A549 (cell line): Measurements from ENCODE around the gene STYXL1. TPM values are rescaled to one million over a fixed set of nuclear protein-coding genes. Genes with fewer than 3 reads are reported as not detected.

ENCODE experiments used
- ATAC-seq, 2 experiments: fragments of 200-7000 bp in 1 of 2; fragments of >200 bp in 1 of 2; cut with Nextera tagmentation in 1 of 2; cut with Tn5 transposase in 1 of 2; 3 replicates each; pipeline versions ENCODE4 v1.8.0 to v1.9.1; 2018 to 2020; ENCODE audit warnings: mild to moderate bottlenecking in 1 of 2, moderate library complexity in 1 of 2
- CTCF ChIA-PET: fragments of 300-600 bp; sonication (Branson Sonifier 250); formaldehyde crosslinking; extraction: SDS; loops from one replicate; lab custom pipeline; 2021; ENCODE audit warnings: antibody characterized with exemption, inconsistent platforms; lab: Yijun Ruan, JAX
- POLR2A ChIA-PET: fragments of 350-600 bp; formaldehyde crosslinking; extraction: SDS; loops from one replicate; lab custom pipeline; 2021; ENCODE audit warnings: antibody characterized with exemption, inconsistent platforms; lab: Yijun Ruan, JAX
- DNase-seq, 2 experiments: peaks; one replicate each; pipeline versions ENCODE4 v3.0.0 to v3.0.0-alpha.2; 2011 to 2016; ENCODE audit warnings: low read depth in 1 of 2, low spot score in 1 of 2
- FAIRE-seq: peaks from 2 replicates; lab custom pipeline; 2011; peaks lifted over from hg19 to GRCh38; lab: Jason Lieb, UNC
- H3K27ac ChIP-seq, 2 experiments: fragments of >200 bp; sonication (Bioruptor Twin); formaldehyde crosslinking; 3 replicates each; pipeline ENCODE4 v1.5.1; 2016 to 2017
- H3K4me1 ChIP-seq: fragments of >200 bp; sonication (Bioruptor Twin); formaldehyde crosslinking; 3 replicates; pipeline ENCODE4 v1.6.1; 2016
- H3K4me2 ChIP-seq: fragments of >200 bp; sonication (Bioruptor Twin); formaldehyde crosslinking; 3 replicates; pipeline ENCODE4 v1.6.1; 2016
- H3K4me3 ChIP-seq: fragments of >200 bp; sonication (Bioruptor Twin); formaldehyde crosslinking; 3 replicates; pipeline ENCODE4 v1.5.1; 2016
- H3K9me3 ChIP-seq: fragments of >200 bp; sonication (Bioruptor Twin); formaldehyde crosslinking; 3 replicates; pipeline ENCODE4 v1.6.1; 2016
- CBX8 ChIP-seq: fragments of 200-600 bp; sonication (generic); IDR thresholded peaks from 2 replicates; pipeline ENCODE4 v1.6.1; 2016
- CHD2 ChIP-seq: fragments of 150-350 bp; IDR thresholded peaks from 2 replicates; pipeline ENCODE4 v1.6.1; 2014; ENCODE audit warnings: low read length; ENCODE audit not compliant: partially characterized antibody
- EHF ChIP-seq: fragments of 250-450 bp; sonication (Bioruptor Pico); IDR thresholded peaks from 2 replicates; pipeline ENCODE4 v1.5.0; 2020; ENCODE audit warnings: mild to moderate bottlenecking
- EHMT2 ChIP-seq: fragments of 200-600 bp; sonication (generic); IDR thresholded peaks from 2 replicates; pipeline ENCODE4 v1.6.1; 2016; ENCODE audit warnings: antibody characterized with exemption, low read depth, mild to moderate bottlenecking, moderate library complexity
- FOSL2 ChIP-seq, 2 experiments: fragments of 450-650 bp in 1 of 2; fragments of >200 bp in 1 of 2; sonication (Bioruptor Twin) in 1 of 2; formaldehyde crosslinking; IDR thresholded peaks; 2 replicates each; pipeline versions ENCODE4 v1.5.0 to v1.6.1; 2016 to 2020; ENCODE audit warnings: mild to moderate bottlenecking in 1 of 2, moderate library complexity in 1 of 2
- FOXS1 ChIP-seq: fragments of 250-450 bp; sonication (Bioruptor Pico); IDR thresholded peaks from 2 replicates; pipeline ENCODE4 v1.5.0; 2020; ENCODE audit warnings: mild to moderate bottlenecking, moderate library complexity
- HEYL ChIP-seq: fragments of 250-450 bp; sonication (Bioruptor Pico); IDR thresholded peaks from 2 replicates; pipeline ENCODE4 v1.8.0; 2021; ENCODE audit warnings: mild to moderate bottlenecking, moderate library complexity
- HOXA7 ChIP-seq: fragments of 250-450 bp; sonication (Bioruptor Pico); IDR thresholded peaks from 2 replicates; pipeline ENCODE4 v1.5.0; 2020; ENCODE audit warnings: mild to moderate bottlenecking, moderate library complexity
- HOXB13 ChIP-seq: fragments of 250-450 bp; sonication (Bioruptor Pico); IDR thresholded peaks from 2 replicates; pipeline ENCODE4 v1.5.0; 2020; ENCODE audit warnings: low read depth, mild to moderate bottlenecking, moderate library complexity
- HOXB5 ChIP-seq: fragments of 250-450 bp; sonication (Bioruptor Pico); IDR thresholded peaks from 2 replicates; pipeline ENCODE4 v1.5.0; 2020; ENCODE audit warnings: mild to moderate bottlenecking, moderate library complexity
- KDM5A ChIP-seq: fragments of 200-600 bp; sonication (generic); IDR thresholded peaks from 2 replicates; pipeline ENCODE4 v1.6.1; 2016; ENCODE audit warnings: antibody characterized with exemption, mild to moderate bottlenecking
- MYC ChIP-seq: IDR thresholded peaks from 2 replicates; pipeline ENCODE4 v1.6.1; 2012; ENCODE audit warnings: mild to moderate bottlenecking, inconsistent platforms, low read length, improper control_type of control experiment, borderline replicate concordance
- NR3C1 ChIP-seq: fragments of >200 bp; sonication (Bioruptor Twin); formaldehyde crosslinking; IDR thresholded peaks from 3 replicates; pipeline ENCODE4 v1.6.1; 2017
- PHF8 ChIP-seq: fragments of 200-600 bp; sonication (generic); IDR thresholded peaks from 2 replicates; pipeline ENCODE4 v1.6.1; 2016; ENCODE audit warnings: low read depth, mild to moderate bottlenecking, antibody characterized with exemption, moderate library complexity, borderline replicate concordance
- RAD21 ChIP-seq, 2 experiments: fragments of >200 bp in 1 of 2; sonication (Bioruptor Twin) in 1 of 2; formaldehyde crosslinking in 1 of 2; IDR thresholded peaks in 1 of 2; conservative IDR thresholded peaks in 1 of 2; 2 replicates in 1 of 2; 3 replicates in 1 of 2; pipeline ENCODE4 v1.6.1; 2012 to 2018; ENCODE audit warnings: inconsistent platforms in 1 of 2
- RARB ChIP-seq: fragments of 250-450 bp; sonication (Bioruptor Pico); IDR thresholded peaks from 2 replicates; pipeline ENCODE4 v1.8.0; 2021; ENCODE audit warnings: mild to moderate bottlenecking, moderate library complexity
- RNF2 ChIP-seq: fragments of 200-600 bp; sonication (generic); IDR thresholded peaks from 2 replicates; pipeline ENCODE4 v1.6.1; 2016; ENCODE audit warnings: low read depth, mild to moderate bottlenecking, antibody characterized with exemption, moderate library complexity, borderline replicate concordance
- SMC3 ChIP-seq: fragments of >200 bp; sonication (Bioruptor Twin); formaldehyde crosslinking; IDR thresholded peaks from 3 replicates; pipeline ENCODE4 v1.6.1; 2018; ENCODE audit warnings: inconsistent platforms
- TFCP2L1 ChIP-seq: fragments of 250-450 bp; sonication (Bioruptor Pico); IDR thresholded peaks from 2 replicates; pipeline ENCODE4 v1.5.0; 2021; ENCODE audit warnings: mild to moderate bottlenecking
- TP53 ChIP-seq: fragments of 250-450 bp; sonication (Bioruptor Pico); IDR thresholded peaks from 2 replicates; pipeline ENCODE4 v1.5.0; 2021; ENCODE audit warnings: mild to moderate bottlenecking, moderate library complexity
- ZC3H11A ChIP-seq: fragments of 450-650 bp; IDR thresholded peaks from 2 replicates; pipeline ENCODE4 v1.6.1; 2014; ENCODE audit warnings: antibody characterized with exemption, mild to moderate bottlenecking
- ZNF302 ChIP-seq: fragments of 250-450 bp; sonication (Bioruptor Pico); IDR thresholded peaks from 2 replicates; pipeline ENCODE4 v1.9.0; 2021; ENCODE audit warnings: inconsistent platforms, mild to moderate bottlenecking, moderate library complexity
- WGBS: methylation state at CpG from one replicate; pipeline ENCODE4 v1.1.6; 2017; ENCODE audit errors: missing lambda C conversion rate; 5-methylcytosine and 5-hydroxymethylcytosine counted together
- polyA plus RNA-seq, 4 experiments: library from polyadenylated mRNA; depleted of rRNA in 3 of 4; stranded (reverse); fragments of >200 nt; fragmentation: RNase III in 1 of 4; extraction: RNeasy Plus Mini Kit Qiagen cat#74134 plus additional on column Dnase treatment in 1 of 4; gene quantifications; 2 replicates in 3 of 4; 3 replicates in 1 of 4; pipeline ENCODE4 v1.2.3, GENCODE V29; 2011 to 2017
- TF ChIP-seq, protein P1 (sequence below): fragments of 200-600 bp; sonication (generic); IDR thresholded peaks from 2 replicates; pipeline ENCODE4 v1.6.1; 2016; ENCODE audit warnings: antibody characterized with exemption, mild to moderate bottlenecking, moderate library complexity
- TF ChIP-seq, protein P2 (sequence below): fragments of >200 bp; sonication (Bioruptor Twin); formaldehyde crosslinking; IDR thresholded peaks from 3 replicates; pipeline ENCODE4 v1.6.1; 2016
- TF ChIP-seq, protein P3 (sequence below): fragments of >200 bp; sonication (Bioruptor Twin); formaldehyde crosslinking; IDR thresholded peaks from 2 replicates; pipeline ENCODE4 v1.6.1; 2016
- TF ChIP-seq, protein P4 (sequence below): IDR thresholded peaks from 2 replicates; pipeline ENCODE4 v1.6.1; 2012
- TF ChIP-seq, protein P5 (sequence below): fragments of 150-350 bp; IDR thresholded peaks from 2 replicates; pipeline ENCODE4 v1.6.1; 2014; ENCODE audit warnings: low read depth, mild to moderate bottlenecking, low read length

Gene STYXL1
- polyA plus RNA-seq, 2 of the 4 experiments (the other 2 are of a cell fraction) = 36.0 to 76.8 TPM

DNA sequence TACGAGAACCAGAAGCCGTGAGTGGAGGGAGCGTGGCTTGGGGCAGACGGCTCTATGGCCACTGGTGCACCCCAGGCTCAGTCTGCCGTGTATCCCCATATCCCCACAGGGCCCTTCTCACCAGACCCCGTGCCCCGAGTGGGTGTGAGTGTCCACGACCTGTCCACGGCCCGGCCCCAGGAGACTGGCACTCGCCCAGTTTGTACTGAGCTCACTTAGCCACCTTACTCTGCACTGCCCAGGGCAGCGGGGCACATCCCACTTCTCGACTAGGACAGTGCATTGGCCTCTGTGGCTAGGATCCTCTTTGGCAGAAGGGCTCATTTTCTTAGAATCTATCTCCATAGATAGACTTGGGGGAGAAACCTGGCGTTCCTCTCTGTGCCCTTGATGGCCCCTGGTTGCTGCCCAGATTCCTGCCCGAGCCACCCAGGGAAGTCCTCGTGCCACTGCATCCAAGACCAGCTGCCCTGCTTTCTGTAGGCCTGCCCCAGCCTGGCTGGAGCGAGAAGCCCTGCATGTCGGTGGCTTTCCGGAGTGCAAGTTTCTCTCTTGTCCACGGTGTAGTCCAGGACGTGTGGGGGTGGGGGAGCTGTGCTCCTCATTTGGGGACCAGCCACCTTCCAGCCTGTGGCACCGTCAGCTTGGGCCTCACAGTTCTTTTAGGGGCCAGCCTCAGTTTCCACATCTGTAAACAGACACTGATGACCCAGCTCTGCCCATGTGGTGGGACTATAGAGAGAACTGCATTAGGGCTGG lies 65.3 kb downstream of the STYXL1 start:
- DNase-seq (no peak), FAIRE-seq (no peak), ATAC-seq (peak in 1 of 2 experiments; percentile 5; a peak in 2 of 6 replicates)
- no peak overlapping the region for H3K4me3 ChIP-seq
- WGBS = 83% methylated on average over 19 of the region's 22 CpGs
- CTCF ChIA-PET = interaction anchor here (0.8 to 1.1 kb wide), 4 partner anchors 9 to 38 kb away, joined by 3 read pairs; no protein-coding TSS in a partner anchor
- H3K27ac ChIP-seq = no peak overlapping the region; a peak in 1 of 6 replicates
- H3K4me2 ChIP-seq = no peak overlapping the region
- H3K9me3 ChIP-seq = no peaks in the 10 kb centered on the region
- H3K4me1 ChIP-seq = peaks cover 15% of the 10 kb centered on the region
- POLR2A ChIA-PET = no interaction called here
- TF ChIP-seq ZNF302 (CRISPR knock-in tag) = no peak
- no peak for TF ChIP-seq FOSL2 (IDR thresholded peaks at IDR 0.05)
- no peak for TF ChIP-seq FOSL2 (CRISPR knock-in tag; IDR thresholded peaks at IDR 0.05)
- TF ChIP-seq HOXA7 (CRISPR knock-in tag) = no peak
- TF ChIP-seq HEYL (CRISPR knock-in tag) = no peak
- no peak for TF ChIP-seq FOXS1 (CRISPR knock-in tag)
- TF ChIP-seq, protein P1, sequence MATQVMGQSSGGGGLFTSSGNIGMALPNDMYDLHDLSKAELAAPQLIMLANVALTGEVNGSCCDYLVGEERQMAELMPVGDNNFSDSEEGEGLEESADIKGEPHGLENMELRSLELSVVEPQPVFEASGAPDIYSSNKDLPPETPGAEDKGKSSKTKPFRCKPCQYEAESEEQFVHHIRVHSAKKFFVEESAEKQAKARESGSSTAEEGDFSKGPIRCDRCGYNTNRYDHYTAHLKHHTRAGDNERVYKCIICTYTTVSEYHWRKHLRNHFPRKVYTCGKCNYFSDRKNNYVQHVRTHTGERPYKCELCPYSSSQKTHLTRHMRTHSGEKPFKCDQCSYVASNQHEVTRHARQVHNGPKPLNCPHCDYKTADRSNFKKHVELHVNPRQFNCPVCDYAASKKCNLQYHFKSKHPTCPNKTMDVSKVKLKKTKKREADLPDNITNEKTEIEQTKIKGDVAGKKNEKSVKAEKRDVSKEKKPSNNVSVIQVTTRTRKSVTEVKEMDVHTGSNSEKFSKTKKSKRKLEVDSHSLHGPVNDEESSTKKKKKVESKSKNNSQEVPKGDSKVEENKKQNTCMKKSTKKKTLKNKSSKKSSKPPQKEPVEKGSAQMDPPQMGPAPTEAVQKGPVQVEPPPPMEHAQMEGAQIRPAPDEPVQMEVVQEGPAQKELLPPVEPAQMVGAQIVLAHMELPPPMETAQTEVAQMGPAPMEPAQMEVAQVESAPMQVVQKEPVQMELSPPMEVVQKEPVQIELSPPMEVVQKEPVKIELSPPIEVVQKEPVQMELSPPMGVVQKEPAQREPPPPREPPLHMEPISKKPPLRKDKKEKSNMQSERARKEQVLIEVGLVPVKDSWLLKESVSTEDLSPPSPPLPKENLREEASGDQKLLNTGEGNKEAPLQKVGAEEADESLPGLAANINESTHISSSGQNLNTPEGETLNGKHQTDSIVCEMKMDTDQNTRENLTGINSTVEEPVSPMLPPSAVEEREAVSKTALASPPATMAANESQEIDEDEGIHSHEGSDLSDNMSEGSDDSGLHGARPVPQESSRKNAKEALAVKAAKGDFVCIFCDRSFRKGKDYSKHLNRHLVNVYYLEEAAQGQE = no peak
- no peak for TF ChIP-seq RARB (CRISPR knock-in tag)
- TF ChIP-seq CHD2 = no peak
- TF ChIP-seq TP53 (CRISPR knock-in tag) = no peak
- no peak for TF ChIP-seq EHF (CRISPR knock-in tag)
- TF ChIP-seq NR3C1 = no peak
- no peak for TF ChIP-seq PHF8
- no peak for TF ChIP-seq MYC
- TF ChIP-seq HOXB13 (CRISPR knock-in tag) = no peak
- TF ChIP-seq SMC3 = no peak
- TF ChIP-seq TFCP2L1 (CRISPR knock-in tag) = no peak
- TF ChIP-seq EHMT2 = no peak
- no peak for TF ChIP-seq HOXB5 (CRISPR knock-in tag)
- TF ChIP-seq, protein P2, sequence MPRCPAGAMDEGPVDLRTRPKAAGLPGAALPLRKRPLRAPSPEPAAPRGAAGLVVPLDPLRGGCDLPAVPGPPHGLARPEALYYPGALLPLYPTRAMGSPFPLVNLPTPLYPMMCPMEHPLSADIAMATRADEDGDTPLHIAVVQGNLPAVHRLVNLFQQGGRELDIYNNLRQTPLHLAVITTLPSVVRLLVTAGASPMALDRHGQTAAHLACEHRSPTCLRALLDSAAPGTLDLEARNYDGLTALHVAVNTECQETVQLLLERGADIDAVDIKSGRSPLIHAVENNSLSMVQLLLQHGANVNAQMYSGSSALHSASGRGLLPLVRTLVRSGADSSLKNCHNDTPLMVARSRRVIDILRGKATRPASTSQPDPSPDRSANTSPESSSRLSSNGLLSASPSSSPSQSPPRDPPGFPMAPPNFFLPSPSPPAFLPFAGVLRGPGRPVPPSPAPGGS = no peak

DNA sequence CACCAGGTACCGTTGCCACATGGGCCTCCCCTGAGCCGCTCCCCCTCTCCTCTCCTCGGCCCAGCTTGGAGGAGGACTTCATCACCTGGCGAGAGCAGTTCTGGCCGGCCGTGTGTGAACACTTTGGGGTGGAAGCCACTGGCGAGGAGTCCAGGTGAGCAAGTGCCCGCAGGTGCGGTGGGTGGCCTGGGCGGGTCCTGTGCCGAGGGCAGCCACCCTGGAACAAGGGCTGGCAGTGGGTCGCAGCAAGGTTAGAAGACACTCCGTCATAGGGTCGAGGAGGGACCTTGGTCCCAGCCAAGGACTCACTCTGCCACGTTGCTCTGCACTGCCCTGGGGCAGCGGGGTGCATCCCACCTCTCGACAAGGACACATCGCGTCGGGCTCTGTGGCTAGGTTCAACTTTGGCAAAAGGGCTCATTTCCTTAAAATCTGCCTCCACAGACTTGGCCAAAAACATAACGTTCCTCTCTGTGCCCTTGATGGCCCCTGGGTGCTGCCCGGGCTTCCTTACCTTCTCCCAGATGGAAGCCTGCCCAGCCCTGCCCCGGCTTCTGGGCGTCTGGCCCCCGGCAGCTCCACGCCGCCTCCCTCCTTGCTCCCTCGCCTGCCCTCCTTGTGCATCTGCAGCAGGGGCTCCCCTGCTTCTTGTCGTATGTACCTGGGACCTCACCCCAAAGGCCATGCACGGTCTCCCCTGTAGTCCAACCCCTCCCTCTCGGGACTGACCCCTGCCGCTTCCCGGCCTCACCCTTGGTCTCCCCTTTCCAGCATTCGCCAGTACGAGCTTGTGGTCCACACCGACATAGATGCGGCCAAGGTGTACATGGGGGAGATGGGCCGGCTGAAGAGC lies 66.1 kb downstream of the STYXL1 start:
- DNase-seq = no peak
- Histone ChIP-seq H3K27ac (no peak overlapping the region), H3K4me2 (no peak overlapping the region), H3K4me3 (no peak overlapping the region), H3K4me1 (peaks cover 15% of the 10 kb centered on the region), H3K9me3 (no peaks in the 10 kb centered on the region)
- peak in 1 of 2 experiments; percentile 2; a peak in 1 of 6 replicates for ATAC-seq
- FAIRE-seq = no peak
- 83% methylated on average over 33 of the region's 38 CpGs for WGBS
- CTCF ChIA-PET = interaction anchor here (0.5 to 1.4 kb wide), 6 partner anchors 10 to 149 kb away, joined by 3 read pairs; no protein-coding TSS in a partner anchor
- POLR2A ChIA-PET = no interaction called here
- TF ChIP-seq KDM5A (no peak), SMC3 (no peak), RNF2 (no peak), RAD21 (conservative IDR thresholded peaks at IDR 0.05 in 1 of 2, IDR thresholded peaks at IDR 0.05 in 1 of 2) (no peak), CBX8 (no peak), ZC3H11A (no peak), EHMT2 (no peak)
- TF ChIP-seq, protein P3, sequence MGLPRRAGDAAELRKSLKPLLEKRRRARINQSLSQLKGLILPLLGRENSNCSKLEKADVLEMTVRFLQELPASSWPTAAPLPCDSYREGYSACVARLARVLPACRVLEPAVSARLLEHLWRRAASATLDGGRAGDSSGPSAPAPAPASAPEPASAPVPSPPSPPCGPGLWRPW = no peak
- TF ChIP-seq, protein P4, sequence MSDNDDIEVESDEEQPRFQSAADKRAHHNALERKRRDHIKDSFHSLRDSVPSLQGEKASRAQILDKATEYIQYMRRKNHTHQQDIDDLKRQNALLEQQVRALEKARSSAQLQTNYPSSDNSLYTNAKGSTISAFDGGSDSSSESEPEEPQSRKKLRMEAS = no peak
- TF ChIP-seq, protein P5, sequence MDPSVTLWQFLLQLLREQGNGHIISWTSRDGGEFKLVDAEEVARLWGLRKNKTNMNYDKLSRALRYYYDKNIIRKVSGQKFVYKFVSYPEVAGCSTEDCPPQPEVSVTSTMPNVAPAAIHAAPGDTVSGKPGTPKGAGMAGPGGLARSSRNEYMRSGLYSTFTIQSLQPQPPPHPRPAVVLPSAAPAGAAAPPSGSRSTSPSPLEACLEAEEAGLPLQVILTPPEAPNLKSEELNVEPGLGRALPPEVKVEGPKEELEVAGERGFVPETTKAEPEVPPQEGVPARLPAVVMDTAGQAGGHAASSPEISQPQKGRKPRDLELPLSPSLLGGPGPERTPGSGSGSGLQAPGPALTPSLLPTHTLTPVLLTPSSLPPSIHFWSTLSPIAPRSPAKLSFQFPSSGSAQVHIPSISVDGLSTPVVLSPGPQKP = no peak
